IPS-18c (cell line): Measurements from ENCODE around the gene CD24.
"Not testable (repeated sequence)": the region's sequence is repeated elsewhere in the genome, so short reads cannot be mapped to it uniquely, and the experiment has no call there.

Experiments used
- H3K4me3 ChIP-seq: 2 replicates; pipeline ENCODE4 v1.7.0; 2013; ENCODE audit warnings: low read depth, mild to moderate bottlenecking, low read length, moderate library complexity; ENCODE audit not compliant: insufficient read depth
- H3K9me3 ChIP-seq: one replicate; pipeline ENCODE4 v1.6.1; 2013; ENCODE audit warnings: mild to moderate bottlenecking, low read length, moderate library complexity; ENCODE audit not compliant: control insufficient read depth, insufficient read depth

The CD24 gene

GRCh38 chr6:106974336-106974998 lies at the start of gene CD24:
CD24 (minus strand) TSS chr6:106974729; CDS start chr6:106974646, 83 bp downstream.
- Histone ChIP-seq H3K9me3 (no peaks in the 10 kb centered on the region), H3K4me3 (peak within 1 kb of the TSS; percentile 98)

- Histone ChIP-seq H3K4me3 (no peak overlapping the region), H3K9me3 (no peaks in the 10 kb centered on the region)
Measured at GRCh38 chr6:107021446-107022185, 47.1 kb upstream of the CD24 start.

GRCh38 chr6:107020239-107020638 lies 45.7 kb upstream of the CD24 start:
- H3K9me3 ChIP-seq, result no peaks in the 10 kb centered on the region
- no peak overlapping the region for H3K4me3 ChIP-seq

GRCh38 chr6:107019628-107020027 lies 45.1 kb upstream of the CD24 start:
- H3K9me3 ChIP-seq, result not testable (repeated sequence)

DNA sequence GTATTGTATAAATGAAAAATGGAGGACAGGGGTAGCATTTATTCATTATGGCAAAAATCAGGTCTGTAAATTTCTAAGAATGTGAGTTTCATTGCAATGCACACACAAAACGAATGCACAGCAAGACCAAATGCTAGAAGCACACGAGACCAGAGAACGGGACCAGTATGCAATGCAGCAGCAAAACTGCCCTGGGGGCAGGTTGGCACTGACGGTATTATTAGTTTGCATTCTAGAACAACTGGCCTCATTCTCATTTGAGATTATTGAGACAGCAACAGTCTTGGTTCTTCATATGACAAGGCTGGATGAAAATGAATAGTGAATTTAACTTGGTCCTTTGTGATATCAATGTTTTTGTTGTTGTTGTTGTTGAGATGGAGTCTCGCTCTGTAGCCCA lies 44.5 kb upstream of the CD24 start:
- H3K9me3 ChIP-seq, result no peaks in the 10 kb centered on the region
- H3K4me3 ChIP-seq, result no peak overlapping the region

More at GRCh38 chr6:107019628-107020027, 45.1 kb upstream of the CD24 start:
- not testable (repeated sequence) for H3K4me3 ChIP-seq

- H3K9me3 ChIP-seq, result no peaks in the 10 kb centered on the region
- H3K4me3 ChIP-seq, result no peak overlapping the region
Measured at GRCh38 chr6:107009499-107009898, 35.0 kb upstream of the CD24 start.

DNA sequence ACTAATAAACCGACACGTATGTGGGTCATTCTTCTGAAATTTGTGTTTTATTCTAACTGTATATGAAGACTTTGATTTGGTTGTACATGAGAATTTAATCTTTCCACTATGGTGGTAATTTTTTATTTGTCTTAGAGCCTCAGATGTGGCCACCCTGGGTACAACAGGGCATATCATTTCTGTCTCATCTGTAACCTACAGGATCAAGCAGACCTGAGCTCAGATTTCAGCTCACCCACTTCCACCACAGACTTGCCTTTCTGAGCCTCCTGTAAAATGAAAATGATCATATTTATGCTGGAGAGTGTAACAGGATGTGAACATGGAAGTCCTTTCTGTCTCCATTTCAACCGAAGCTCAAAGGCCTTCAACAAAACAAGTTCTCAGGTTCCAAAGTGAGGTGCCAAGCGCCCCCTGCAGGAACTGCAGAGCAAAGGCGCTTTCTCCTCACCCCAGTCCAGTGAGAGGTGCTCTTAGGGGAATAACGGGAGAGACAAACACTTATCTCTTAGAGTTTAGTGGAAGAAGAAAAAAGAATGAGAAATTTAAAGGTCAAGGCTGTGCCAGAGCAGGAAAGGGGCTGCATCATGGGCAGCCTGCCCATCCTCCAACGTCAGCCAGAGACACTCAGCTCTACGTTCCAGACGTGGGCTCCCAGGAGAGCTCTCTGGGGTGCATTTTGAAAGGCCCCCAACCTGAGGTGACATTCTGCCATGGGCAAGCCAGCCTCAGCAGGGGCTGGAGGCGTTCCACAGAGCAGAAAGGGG lies 23.0 kb upstream of the CD24 start:
- no peaks in the 10 kb centered on the region for H3K9me3 ChIP-seq
- H3K4me3 ChIP-seq, result no peak overlapping the region

GRCh38 chr6:106995640-106996039 lies 21.1 kb upstream of the CD24 start:
- H3K4me3 ChIP-seq, result no peak overlapping the region
- no peaks in the 10 kb centered on the region for H3K9me3 ChIP-seq

DNA sequence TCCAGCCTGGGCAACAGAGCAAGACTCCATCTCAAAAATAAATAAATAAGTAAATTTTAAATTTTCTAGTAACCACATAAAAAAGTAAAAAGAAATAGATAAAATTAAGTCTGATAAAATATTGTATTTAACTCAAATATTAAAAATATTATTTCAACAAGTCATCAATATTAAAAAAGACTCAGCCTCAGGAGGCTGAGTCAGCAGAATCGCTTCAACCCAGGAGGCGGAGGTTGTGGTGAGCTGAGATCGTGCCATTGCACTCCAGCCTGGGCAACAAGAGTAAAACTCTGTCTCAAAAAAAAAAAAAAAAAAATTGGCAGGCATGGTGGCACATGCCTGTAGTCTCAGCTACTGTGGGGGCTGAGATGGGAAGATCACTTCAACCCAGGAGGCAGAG lies 15.2 kb upstream of the CD24 start:
- H3K9me3 ChIP-seq, H3K4me3 ChIP-seq: not testable (repeated sequence)

- Histone ChIP-seq H3K4me3 (no peak overlapping the region), H3K9me3 (no peaks in the 10 kb centered on the region)
Measured at GRCh38 chr6:106988664-106989063, 14.1 kb upstream of the CD24 start.

GRCh38 chr6:106981926-106982325 lies 7.4 kb upstream of the CD24 start:
- no peak overlapping the region for H3K4me3 ChIP-seq
- H3K9me3 ChIP-seq, result no peaks in the 10 kb centered on the region

GRCh38 chr6:106980926-106981325 lies 6.4 kb upstream of the CD24 start:
- no peak overlapping the region for H3K4me3 ChIP-seq

DNA sequence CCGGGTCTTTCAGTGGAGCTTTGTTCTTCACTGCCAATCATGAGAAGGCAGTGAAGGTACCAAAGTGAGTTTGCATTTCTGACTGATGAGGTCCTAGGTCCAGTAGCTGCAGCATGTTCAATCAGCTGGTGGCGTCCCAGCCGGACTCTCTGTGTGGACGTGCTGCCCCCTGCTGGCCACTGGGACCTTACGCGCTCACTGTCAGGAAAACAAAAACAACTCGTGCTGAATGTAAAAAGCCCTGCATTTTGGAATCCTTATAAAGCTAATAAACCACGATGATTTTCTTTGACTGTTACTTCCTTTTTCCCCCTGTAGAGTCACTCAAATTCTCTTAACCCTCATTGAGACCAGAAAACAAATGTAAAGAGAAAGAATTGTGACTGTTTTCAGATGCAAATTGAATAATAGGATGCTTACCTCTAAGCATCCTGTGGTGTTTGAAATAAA lies 4.9 kb upstream of the CD24 start:
- Histone ChIP-seq H3K9me3 (no peaks in the 10 kb centered on the region), H3K4me3 (no peak overlapping the region)

More at GRCh38 chr6:106980926-106981325, 6.4 kb upstream of the CD24 start:
- H3K9me3 ChIP-seq, result no peaks in the 10 kb centered on the region

GRCh38 chr6:106977246-106977645 lies 2.7 kb upstream of the CD24 start:
- no peaks in the 10 kb centered on the region for H3K9me3 ChIP-seq
- H3K4me3 ChIP-seq, result no peak overlapping the region

DNA sequence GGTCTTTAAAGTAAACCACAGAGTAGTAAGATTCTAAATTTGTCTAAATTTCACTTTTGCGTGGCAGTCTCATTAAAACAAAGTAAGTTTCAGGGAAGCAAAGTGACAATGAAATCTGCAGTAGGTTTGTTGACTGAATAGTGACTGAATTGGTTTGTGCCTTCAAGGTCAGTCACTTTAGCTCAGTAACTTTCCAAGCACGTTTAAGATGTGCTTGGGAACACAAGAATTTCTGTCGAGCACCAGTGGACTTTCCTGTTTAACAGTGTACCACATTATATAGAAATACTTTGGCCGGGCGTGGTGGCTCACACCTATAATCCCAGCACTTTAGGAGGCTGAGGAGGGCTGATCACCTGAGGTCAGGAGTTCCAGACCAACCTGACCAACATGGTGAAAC lies 1.7 kb upstream of the CD24 start:
- Histone ChIP-seq H3K9me3 (no peaks in the 10 kb centered on the region), H3K4me3 (no peak overlapping the region; the same call in 1 of the 2 replicates)

GRCh38 chr6:106975738-106976064 lies 1.2 kb upstream of the CD24 start:
- H3K4me3 ChIP-seq, result peak overlapping the region; percentile 77
- H3K9me3 ChIP-seq, result no peaks in the 10 kb centered on the region

DNA sequence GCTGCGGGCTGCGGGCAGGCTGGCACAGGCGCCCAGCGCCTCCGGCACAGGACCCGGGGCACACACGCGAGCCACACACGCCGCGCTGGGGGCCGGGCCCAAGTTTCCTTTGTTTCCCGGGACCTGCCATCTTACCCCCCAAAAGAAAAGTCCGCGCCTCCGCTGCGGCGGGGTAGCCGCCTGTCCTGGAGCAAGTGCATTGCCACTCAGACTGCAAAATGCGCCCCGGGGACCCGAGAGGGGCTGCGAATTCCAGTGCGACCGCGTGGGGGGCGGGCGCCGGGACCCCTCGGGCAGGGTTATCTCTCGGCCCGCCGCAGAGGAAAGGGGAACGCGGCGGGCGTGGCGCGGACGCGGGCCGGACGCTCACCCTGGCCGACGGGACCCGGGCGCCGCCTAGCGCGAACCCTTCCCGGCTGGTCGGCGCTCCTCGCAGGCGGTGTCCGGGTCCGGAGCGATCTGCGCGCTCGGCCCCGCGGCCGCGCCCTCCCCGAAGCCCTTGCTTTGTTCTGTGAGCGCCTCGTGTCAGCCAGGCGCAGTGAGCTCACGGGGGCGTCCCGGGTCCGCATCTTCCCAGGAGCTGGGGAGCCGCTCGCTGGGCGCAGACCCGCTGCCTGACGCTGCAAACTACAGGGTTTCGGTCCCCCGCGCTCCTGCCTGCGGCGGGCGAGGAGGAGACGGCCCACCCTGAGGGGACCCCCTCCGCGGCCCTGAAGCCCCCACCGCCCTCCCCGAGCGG lies 639 bp upstream of the CD24 start:
- peak overlapping the region; percentile 77 for H3K4me3 ChIP-seq

More for the DNA sequence above, 639 bp upstream of the CD24 start:
- H3K9me3 ChIP-seq, result no peaks in the 10 kb centered on the region
